ENCODE measurements around the gene NAPSA.

Gene NAPSA

GRCh38 chr19:50315773-50316448 lies 49.5 kb downstream of the NAPSA start:
- no peak for TF ChIP-seq CTCF (IDR thresholded peaks at IDR 0.05; ENCODE audit: insufficient read depth, low read length, missing control alignments)
- H3K4me3 ChIP-seq (ENCODE audit: low read depth, low read length), result no peak overlapping the region
- no peak for DNase-seq (ENCODE audit: low read depth, low spot score)
- POLR2A ChIA-PET, result no interaction called here
- CTCF ChIA-PET, result interaction anchor here (1.5 kb wide), 1 partner anchor 13 kb away, joined by 3 read pairs; the partner anchor contains the start of gene KCNC3

- H3K4me3 ChIP-seq (ENCODE audit: low read depth, low read length), result no peak overlapping the region
- ChIA-PET CTCF (interaction anchor here (1.5 kb wide), 1 partner anchor 14 kb away, joined by 3 read pairs; the partner anchor contains the start of gene KCNC3), POLR2A (no interaction called here)
- no peak for DNase-seq (ENCODE audit: low read depth, low spot score)
- no peak for TF ChIP-seq CTCF (IDR thresholded peaks at IDR 0.05; ENCODE audit: insufficient read depth, low read length, missing control alignments)
These were observed 50.4 kb downstream of the NAPSA start for GRCh38 chr19:50314724-50315708.

- ChIA-PET CTCF (no interaction called here), POLR2A (no interaction called here)
- no peak overlapping the region for H3K4me3 ChIP-seq (ENCODE audit: low read depth, low read length)
- TF ChIP-seq CTCF (IDR thresholded peaks at IDR 0.05; ENCODE audit: insufficient read depth, low read length, missing control alignments), result no peak
- no peak for DNase-seq (ENCODE audit: low read depth, low spot score)
These were observed 51.5 kb downstream of the NAPSA start for GRCh38 chr19:50313812-50314536.

GRCh38 chr19:50312967-50313811 lies 52.2 kb downstream of the NAPSA start:
- no peak for DNase-seq (ENCODE audit: low read depth, low spot score)
- no peak for TF ChIP-seq CTCF (IDR thresholded peaks at IDR 0.05; ENCODE audit: insufficient read depth, low read length, missing control alignments)
- ChIA-PET POLR2A (no interaction called here), CTCF (no interaction called here)
- H3K4me3 ChIP-seq (ENCODE audit: low read depth, low read length), result no peak overlapping the region

GRCh38 chr19:50311723-50312635 lies 53.5 kb downstream of the NAPSA start:
- CTCF ChIA-PET, result no interaction called here
- TF ChIP-seq CTCF (IDR thresholded peaks at IDR 0.05; ENCODE audit: insufficient read depth, low read length, missing control alignments), result no peak
- H3K4me3 ChIP-seq (ENCODE audit: low read depth, low read length), result no peak overlapping the region
- no peak for DNase-seq (ENCODE audit: low read depth, low spot score)
- POLR2A ChIA-PET, result no interaction called here

Data from AG04449 (cell line).